ENCODE data around the gene SMIM21. TPM values are rescaled to one million over a fixed set of nuclear protein-coding genes. Genes with fewer than 3 reads are reported as not detected.

SMIM21 gene
- total RNA-seq, result not detected
- long read RNA-seq, result 0 reads

DNA sequence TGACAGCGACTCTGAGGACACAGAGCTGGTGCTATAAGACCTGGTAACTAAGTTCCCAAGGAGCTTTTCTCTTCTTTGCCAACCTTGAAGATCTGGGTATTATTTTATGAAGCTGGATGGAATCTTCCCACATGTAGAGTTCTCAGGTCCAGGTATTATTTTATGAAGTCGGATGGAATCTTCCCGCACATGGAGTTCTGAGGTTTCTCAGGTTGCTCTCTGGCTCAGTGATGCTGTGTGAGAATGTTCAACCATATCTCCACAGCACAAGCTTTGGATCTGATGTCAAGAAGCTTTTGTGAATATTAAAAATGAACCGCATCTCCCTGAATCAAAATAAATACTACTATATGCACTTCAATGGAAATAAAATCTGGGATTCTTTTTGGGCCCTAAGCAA is at the start of gene SMIM21:
SMIM21 (minus strand) TSS at position 101 of the 400 bp plus-strand sequence. CDS start 140 bp downstream, outside the sequence.
- intact Hi-C loops (cut with DNase I), result no loop called here
- ATAC-seq (no peak), DNase-seq (ENCODE audit: missing footprints) (no peak)

DNA sequence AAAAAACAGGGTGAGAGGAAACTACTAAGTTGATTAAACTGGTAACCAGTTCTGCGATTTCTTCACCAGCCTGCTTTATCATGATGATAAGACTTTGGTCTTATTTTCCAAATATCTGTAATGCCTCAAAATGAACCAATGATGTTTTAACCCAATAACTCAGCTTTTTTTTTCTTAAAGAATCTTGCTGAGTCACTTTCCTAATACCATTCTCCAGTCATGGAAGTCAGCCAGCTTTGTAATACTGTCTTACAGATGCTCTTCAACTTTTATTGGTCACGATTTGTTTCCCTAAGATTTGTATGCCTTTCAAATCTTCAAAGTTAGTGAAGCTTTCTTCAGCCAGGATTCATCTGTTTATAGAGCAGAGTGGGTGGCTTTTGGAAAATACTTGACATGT is 47.7 kb upstream of the SMIM21 start:
- intact Hi-C loops (cut with DNase I), result loop anchor here (5.0 to 10.0 kb wide), 3 partner anchors 263 to 578 kb away; partner anchors contain the start of gene TSHZ1
- ATAC-seq, result no peak
- DNase-seq (ENCODE audit: missing footprints), result no peak

DNA sequence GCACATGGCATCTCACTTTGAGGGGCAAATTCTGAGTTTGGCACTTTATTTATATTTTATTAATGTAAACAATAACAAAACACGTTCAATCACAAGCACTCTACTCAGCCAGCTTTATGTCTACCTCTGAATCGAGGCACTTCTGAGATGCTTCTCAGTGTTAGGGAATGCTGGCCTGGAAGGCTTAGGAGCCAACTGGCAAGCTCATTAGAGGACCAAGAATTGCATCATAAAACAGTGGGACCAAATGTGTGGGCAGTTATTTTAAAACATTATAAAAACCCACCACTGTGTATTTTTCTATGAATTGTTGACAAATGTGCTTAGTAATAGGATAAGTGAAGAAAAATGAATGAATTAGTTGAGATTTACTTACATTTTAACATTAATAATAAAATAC is 46.8 kb upstream of the SMIM21 start:
- intact Hi-C loops (cut with DNase I), result loop anchor here (10.0 kb wide), 1 partner anchor 310 kb away; no protein-coding TSS in a partner anchor
- DNase-seq (ENCODE audit: missing footprints), result no peak
- no peak for ATAC-seq

DNA sequence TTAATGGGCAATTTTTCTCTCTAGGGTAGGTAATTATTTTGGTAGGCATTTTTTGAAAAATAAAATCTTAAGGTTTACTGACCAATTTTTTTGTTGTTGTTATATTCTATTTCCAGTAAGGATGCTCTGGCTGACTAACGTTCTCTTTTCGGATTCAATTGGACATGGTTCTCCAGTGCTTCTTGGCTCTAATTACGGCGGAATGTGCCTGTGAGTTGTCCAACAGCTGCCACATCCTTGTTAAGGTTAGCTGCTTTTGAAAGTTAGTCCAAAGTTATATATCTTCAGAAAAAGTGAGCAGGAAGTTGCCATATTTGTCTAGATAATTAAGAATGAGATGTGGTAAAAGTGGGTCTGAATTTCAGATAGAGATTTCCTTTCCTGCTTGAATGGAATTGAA is 45.8 kb upstream of the SMIM21 start:
- DNase-seq (ENCODE audit: missing footprints) (no peak), ATAC-seq (no peak)

DNA sequence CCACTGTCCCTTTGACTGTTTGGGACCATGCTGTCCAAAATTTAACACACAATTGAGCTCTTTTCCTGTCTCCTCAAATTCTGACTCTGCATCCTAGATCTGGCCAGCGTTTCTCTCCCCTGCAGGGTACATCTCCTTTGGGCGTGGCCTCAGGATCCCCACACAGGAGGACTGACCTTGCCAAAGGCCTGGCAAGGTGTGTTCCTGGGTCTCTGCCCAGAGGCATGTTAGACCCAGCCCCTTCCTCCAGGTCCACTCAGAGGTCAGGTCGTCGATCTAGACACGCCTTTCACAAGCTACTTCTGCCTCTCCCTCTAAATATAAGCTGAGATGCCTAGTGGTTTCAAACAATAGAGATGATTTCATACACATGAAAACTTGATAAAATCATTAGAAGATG is 45.4 kb upstream of the SMIM21 start:
- ATAC-seq (no peak), DNase-seq (ENCODE audit: missing footprints) (no peak)
- intact Hi-C loops (cut with DNase I), result loop anchor here (10.0 kb wide), 1 partner anchor 308 kb away; no protein-coding TSS in a partner anchor

More for the DNA sequence above, 45.8 kb upstream of the SMIM21 start:
- intact Hi-C loops (cut with DNase I), result loop anchor here (10.0 kb wide), 1 partner anchor 309 kb away; no protein-coding TSS in a partner anchor

DNA sequence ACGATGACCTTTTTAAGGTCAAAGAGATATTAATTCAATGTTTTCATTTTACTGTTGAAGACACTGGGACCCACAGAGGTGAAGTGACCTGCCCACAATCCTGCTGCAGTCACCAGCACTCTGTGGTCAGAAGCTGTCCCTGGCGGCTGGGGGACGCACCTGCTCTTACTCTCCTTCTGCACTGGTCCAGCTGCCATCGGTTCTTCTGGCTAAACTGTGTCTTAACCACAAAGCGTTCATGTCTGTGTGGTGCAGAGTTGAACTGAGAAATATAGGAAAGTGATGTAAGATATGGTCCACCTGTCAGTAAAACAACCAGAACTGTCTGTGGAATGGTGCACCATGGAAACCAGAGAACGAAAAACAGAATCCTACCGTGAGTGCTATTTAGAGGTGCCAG is 44.9 kb upstream of the SMIM21 start:
- intact Hi-C loops (cut with DNase I), result loop anchor here (10.0 kb wide), 1 partner anchor 308 kb away; no protein-coding TSS in a partner anchor
- DNase-seq (ENCODE audit: missing footprints) (no peak), ATAC-seq (no peak)

DNA sequence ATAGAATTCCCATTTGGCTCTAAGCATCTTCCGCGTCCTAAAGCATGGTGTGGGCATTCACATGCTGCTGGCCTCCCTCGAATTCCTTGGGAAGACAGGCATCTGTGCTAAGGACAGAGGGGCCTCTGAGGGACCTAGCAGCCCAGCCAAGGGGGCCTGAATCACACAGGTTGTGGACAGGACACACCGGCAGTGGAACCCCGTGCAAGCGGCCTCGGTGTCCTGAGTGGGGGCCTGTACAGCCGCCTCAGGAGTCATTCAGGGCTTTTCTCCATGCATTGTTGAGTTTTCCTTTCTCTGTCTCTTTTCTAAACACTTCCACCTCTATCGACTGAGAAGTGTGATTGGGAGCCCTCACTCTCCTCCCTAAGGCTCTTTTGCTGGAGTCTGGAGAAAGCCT is 44.3 kb upstream of the SMIM21 start:
- DNase-seq (ENCODE audit: missing footprints), result no peak
- intact Hi-C loops (cut with DNase I), result loop anchor here (10.0 kb wide), 1 partner anchor 307 kb away; no protein-coding TSS in a partner anchor
- ATAC-seq, result no peak

DNA sequence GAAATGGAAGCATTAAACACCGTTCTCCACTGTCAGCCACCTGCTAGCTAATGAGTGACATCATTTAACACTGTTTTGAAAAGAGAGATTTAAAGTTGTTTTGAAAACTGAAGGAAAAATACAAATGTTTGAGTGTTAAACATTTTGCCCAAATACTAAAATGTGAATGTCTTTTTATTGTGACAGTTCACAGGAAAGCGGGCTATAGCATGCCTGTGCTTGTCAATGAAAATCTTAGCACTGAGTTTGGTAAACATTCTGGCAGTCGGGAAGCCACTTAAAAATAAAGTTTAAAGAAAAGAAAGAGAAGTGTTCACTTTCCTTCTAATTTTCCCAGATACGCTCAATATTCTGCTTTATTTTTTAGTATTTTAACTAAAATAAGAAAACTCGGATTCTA is 40.3 kb upstream of the SMIM21 start:
- intact Hi-C loops (cut with DNase I), result no loop called here
- ATAC-seq (no peak), DNase-seq (ENCODE audit: missing footprints) (no peak)

DNA sequence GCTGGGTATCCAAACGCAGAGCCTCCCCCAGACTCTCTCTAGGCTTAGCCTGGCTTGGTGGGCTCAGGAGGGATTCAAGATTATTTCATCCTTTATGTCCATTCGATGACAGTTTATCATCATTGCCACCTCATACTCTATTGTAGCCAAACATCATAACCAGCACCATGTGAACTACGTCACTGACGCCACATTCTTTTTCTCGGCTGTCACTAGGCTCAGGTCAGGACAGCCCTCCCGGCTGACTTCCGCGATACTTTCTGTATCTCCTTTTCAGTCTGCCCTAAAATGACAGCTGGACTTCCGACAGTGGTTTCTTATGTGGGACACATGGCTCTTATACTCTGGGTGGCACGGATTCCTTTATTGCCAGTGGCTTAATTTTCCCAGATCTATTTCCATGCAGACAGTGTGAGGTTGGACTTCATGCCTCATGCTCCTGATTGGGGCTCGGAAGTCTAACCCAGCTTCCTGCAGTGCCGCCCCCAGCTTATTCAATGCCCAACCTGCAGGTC is 39.8 kb upstream of the SMIM21 start:
- ATAC-seq, result no peak
- no peak for DNase-seq (ENCODE audit: missing footprints)
- intact Hi-C loops (cut with DNase I), result no loop called here

DNA sequence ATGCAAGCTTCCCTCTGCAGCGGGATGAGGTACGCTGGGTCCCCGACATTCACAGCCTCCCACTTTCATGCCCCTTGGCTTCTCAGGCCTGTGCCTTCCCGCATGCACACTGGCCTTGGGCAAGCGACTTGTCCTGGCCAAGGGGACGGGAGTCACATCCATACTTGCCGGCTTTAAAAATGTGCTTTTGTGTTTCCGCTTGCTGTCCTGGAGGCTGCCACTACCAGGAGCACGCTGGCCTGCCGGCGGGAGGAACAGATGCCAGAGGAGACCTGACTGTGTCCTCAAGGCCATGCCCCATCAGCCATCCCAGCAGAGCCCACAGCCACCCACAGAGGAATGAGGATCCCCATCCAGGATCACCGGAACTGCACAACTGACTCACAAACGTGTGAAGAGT is 36.9 kb upstream of the SMIM21 start:
- ATAC-seq (no peak), DNase-seq (ENCODE audit: missing footprints) (no peak)
- intact Hi-C loops (cut with DNase I), result no loop called here

DNA sequence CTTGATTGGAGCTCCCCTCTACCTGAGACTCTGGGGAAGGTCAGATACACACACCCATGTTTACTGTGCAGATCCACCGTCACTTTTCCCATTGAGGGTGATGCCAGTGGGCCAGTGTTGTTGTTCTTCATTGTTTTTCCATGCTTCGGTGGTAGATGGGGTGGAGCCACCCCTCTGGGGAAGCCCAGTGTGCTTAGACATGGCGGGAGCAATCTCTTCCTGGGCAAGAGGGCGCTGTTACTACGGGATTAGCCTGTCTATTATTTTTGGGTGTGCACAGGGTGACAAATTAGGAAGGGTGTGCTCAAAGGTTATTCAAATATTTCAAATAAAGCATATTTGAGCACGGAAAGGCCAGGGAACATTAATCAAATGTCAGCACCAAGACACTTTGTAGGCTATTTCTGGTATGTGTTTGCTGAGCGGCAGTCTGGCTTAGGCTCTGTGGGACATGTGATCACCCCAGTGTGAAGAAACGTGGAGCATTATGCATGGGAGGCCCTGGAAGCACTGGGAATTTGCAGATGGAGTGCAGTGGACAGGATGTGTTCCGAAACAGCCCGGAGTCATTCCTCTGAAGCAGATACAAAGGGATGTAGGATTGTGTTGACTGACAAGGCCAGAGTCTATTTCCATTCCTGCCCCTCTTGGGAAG is 34.8 kb upstream of the SMIM21 start:
- ATAC-seq, result peak; percentile 87
- intact Hi-C loops (cut with DNase I), result no loop called here
- DNase-seq (ENCODE audit: missing footprints), result no peak

DNA sequence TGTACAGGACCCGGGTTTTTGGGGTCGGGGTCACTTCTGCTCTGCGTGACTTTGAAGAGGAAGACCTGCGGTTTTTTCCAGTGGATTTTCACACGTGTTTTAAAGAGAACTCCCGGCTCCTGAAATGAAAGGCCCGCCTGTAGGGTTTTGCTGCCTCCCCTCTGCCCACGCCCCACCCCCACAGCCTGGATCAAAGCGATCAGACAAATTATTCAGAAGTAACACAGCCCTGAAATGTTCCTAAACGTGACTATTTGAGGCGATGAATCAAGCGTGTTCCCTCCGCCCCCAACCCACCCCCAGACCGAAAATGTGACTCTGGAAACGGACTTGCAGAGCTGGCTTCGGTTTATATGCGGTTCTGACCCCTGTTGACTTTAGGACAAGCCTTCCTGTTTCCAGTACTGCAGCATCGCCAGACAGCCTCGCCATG is 28.7 kb upstream of the SMIM21 start:
- DNase-seq (ENCODE audit: missing footprints), result no peak
- ATAC-seq, result peak; percentile 21
- intact Hi-C loops (cut with DNase I), result no loop called here

DNA sequence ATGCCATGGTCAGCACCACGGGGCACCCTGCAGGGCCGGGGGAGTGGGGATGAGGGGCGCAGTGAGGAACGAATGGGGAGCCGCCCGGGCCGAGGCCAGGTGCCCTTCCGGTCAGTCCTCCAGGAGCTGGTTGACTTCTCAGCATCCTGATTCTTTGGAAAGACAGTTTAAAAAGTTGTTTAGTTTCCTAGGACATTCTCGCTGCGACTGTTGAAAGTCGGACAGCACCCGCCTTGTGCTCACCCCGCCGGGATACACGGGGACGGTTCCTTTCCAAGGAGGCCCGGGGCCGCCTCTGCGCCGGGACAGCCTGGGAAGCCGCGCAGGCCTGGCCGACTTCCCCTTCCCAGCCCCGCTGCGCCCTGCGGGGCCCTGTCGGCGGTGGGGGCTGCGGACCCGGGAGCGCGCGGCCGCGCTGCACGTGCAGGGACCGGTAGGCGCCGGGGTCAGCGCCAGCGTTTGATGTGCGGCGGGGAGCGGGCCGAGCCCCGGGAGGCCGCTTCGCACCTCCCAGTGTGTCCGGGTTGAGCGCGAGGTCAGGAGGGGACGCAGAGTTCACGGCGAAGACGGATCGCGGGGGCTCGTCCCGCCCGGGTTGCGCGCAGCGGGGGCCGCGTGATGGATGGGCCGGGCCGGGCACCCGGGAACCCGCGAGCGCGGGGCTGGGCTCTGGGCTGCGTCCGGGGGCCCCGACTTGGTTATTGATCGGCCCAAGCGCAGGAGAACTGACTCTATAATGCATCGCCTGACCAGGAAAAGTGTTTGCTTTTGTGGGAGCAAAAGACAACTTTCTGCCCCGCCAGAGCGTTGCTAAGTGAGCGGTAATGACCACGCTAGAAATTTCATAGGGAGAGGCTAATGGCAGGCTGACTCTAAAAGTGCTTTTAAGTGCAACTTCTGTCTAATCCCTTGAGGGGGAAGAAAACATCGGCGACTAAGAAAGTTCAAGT is 28.0 kb upstream of the SMIM21 start:
- intact Hi-C loops (cut with DNase I), result no loop called here
- peak; percentile 82 for ATAC-seq
- DNase-seq (ENCODE audit: missing footprints), result peak; percentile 59

DNA sequence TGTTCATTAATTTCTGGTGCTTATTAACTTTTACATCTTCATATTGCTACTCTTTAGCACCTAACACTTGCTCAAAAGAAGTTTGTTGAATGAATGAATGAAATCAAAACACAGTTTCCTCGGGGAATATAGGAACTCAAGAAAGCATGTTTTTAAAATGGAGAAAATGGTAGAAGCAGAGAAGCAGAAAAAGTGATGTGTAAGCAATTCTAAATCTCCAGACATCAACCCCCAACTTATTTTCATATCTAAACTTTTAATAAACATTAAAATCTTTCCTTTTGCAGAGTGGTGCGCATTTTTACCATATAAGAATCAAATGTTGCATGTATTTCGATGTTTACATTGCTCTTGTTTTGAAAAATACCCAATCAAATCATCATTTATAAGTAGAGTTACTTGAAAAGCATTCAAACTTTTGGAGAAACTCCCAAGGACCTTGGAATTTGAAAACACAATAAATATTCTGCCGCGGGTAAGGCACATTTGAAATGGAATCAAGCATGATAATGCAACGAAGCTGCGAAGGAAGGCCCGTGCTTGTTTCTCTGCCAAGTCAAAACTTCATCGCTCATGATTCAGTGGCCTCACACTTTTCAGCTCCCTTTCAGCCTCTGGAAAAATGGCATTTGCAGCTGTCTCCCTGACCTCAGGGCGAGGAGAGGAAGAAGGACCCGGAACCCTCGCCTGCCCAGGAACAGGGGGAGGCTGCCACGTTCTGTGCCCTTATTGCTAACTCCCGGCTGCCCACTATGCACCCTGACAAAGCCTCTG is 26.7 kb upstream of the SMIM21 start:
- no peak for DNase-seq (ENCODE audit: missing footprints)
- ATAC-seq, result no peak
- intact Hi-C loops (cut with DNase I), result no loop called here

DNA sequence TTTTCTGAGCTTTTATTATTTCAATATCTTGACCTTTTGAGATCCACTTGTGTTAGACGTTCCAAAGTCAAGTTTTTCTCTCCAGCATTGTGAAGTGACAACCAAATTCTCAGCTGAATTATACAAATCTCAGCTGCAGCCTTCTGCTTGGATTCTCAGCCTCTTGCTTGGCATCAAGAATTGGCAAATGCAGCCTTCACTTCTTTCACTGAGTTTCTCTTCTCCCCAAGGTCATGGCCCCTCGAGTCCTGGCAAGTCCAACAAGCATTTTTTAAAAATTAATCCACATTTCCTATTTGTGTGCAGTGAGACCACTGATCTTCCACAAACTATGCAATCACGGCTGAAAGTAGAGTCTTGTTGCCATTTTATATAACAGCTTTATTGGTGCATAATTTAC is 23.4 kb upstream of the SMIM21 start:
- no peak for DNase-seq (ENCODE audit: missing footprints)
- intact Hi-C loops (cut with DNase I), result no loop called here
- no peak for ATAC-seq

DNA sequence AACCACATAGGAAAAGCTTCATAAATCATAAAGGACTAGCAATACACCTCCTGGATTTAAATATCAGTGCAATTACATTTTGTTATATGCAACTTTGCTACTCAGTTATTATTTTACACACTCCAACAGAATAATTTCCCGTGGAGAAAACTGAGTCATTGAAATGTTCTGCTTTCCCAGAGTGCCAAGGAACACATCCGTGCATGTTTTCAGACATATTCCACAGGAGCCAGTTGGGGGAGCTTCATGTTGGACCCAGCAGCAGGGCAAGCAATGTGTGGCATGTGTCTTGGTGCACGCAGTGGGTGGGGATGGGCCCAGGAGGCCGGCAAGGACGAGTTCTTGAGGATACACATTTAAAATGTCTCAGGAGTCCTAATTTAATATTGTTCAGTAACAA is 14.4 kb upstream of the SMIM21 start:
- ATAC-seq (no peak), DNase-seq (ENCODE audit: missing footprints) (no peak)
- intact Hi-C loops (cut with DNase I), result no loop called here

DNA sequence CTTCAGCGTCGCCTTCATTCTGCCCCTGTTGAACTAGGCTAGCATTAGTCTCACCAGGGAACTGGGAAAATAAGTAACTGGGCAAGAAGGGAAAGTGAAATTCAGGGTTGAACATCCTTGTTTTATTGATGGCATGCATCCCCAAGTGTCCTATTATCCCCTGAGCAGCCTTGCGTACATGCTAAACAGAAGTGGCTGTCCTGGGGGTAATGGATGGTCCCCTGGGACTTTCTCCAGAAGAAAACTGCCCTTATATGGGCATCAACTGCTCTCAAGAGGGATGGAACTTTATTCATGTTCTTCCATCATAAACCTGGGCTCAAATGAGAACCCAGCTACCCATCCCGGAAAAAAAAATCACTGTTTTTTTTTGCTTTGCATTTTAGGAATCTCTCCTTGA is 11.8 kb upstream of the SMIM21 start:
- intact Hi-C loops (cut with DNase I), result no loop called here
- no peak for ATAC-seq
- no peak for DNase-seq (ENCODE audit: missing footprints)

DNA sequence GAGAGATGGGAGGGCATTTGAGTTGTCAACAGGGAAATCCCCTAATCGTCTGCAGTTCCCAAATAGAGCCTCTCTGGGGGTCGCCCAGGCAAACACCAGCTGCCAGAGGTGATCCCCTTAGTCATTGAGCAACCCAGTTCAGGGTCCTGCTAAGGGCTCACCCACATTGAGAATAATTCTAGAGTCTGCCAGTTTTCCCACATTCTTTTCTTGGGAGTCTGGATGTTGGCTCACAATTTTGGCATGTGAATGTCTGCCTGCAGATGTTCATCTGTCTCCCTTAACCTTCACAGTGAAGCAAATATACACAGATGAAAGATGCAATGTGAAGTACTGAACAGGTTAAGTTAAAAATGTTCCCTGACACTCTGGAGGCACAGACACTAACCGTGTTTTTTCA is 11.4 kb upstream of the SMIM21 start:
- ATAC-seq (no peak), DNase-seq (ENCODE audit: missing footprints) (no peak)
- intact Hi-C loops (cut with DNase I), result no loop called here

DNA sequence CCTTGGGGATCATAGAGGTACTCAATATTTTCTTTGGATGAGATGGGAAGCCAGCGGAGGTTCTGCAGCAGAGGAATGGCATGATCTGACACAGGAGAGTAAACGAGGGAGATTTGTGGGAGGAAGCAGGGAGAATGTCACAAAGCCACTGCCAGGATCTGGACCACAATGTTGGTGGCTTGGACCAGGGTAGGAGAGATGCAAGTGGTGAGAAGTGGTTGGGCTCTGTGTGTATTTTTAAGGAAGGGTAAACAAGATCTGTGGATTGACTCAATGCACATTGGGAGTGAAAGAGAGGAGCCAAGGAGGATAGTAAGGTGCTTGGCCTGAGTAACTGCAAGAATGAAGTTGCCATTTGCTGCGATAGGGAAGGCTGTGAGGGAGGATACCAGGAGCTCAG is 10.5 kb upstream of the SMIM21 start:
- intact Hi-C loops (cut with DNase I), result no loop called here
- DNase-seq (ENCODE audit: missing footprints) (no peak), ATAC-seq (no peak)
